Activated T-cell treated with anti-CD3 and anti-CD28 coated beads, Interleukin-2, amount 50 U/mL, for 24 hours (primary cell): ENCODE results near the gene ZNF646.

Experiments used
- DNase-seq: peaks from one replicate; pipeline ENCODE4 v3.0.0-alpha.2; 2020
- H3K27ac Mint-ChIP-seq: 2 replicates; pipeline ENCODE4 v1.8.0; 2020; ENCODE audit warnings: mild to moderate bottlenecking, mixed read lengths
- H3K27me3 Mint-ChIP-seq: 2 replicates; pipeline ENCODE4 v1.8.0; 2020; ENCODE audit warnings: mixed read lengths
- H3K36me3 Mint-ChIP-seq: 2 replicates; pipeline ENCODE4 v1.8.0; 2020; ENCODE audit warnings: low read depth, mixed read lengths
- H3K4me1 Mint-ChIP-seq: 2 replicates; pipeline ENCODE4 v1.8.0; 2020; ENCODE audit warnings: low read depth, mixed read lengths
- H3K4me3 Mint-ChIP-seq: 2 replicates; pipeline ENCODE4 v1.8.0; 2020; ENCODE audit warnings: mild to moderate bottlenecking, moderate library complexity, mixed read lengths
- H3K9me3 Mint-ChIP-seq: 2 replicates; pipeline ENCODE4 v1.8.0; 2020; ENCODE audit warnings: mixed read lengths

Gene ZNF646

DNA sequence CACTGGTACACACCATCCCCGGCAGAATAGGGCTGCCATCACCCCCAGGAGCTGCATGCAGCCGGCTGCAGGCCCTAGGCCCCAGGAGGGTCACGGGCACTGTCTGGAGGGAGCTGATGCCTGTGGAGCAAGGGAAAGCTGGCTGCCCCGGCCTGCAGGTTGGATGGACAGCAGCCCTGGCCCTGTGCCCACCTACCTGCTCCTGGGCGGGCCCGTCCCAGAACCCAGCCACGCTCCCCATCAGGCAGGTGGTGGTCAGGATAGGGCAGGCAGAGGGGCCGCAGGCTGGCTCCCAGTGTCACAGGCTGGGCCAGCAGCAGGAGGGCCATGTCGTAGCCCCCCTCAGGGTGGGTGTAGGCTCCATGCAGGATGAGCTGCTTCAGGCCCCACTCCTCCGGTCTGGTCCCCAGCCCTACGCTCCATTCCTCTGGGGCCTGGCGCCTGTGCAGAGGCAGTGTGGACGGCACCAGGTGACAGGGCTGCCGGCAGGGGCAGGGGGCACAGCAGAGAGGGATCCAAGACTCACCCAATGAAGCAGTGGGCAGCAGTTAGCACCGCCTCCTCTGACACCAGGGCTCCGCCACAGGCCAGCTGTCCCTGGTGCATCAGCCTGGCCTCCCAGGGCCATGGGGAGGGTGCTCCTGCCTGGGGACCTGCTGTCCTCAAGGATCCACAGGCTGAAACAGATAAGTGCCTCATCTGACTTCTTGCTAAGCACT lies 10.5 kb downstream of the ZNF646 start:
- Mint-ChIP-seq H3K27me3 (no peaks in the 10 kb centered on the region), H3K27ac (no peak overlapping the region), H3K4me1 (peaks cover 14% of the 10 kb centered on the region), H3K36me3 (peaks cover 79% of the 10 kb centered on the region), H3K4me3 (no peak overlapping the region), H3K9me3 (no peaks in the 10 kb centered on the region)
- no peak for DNase-seq

DNA sequence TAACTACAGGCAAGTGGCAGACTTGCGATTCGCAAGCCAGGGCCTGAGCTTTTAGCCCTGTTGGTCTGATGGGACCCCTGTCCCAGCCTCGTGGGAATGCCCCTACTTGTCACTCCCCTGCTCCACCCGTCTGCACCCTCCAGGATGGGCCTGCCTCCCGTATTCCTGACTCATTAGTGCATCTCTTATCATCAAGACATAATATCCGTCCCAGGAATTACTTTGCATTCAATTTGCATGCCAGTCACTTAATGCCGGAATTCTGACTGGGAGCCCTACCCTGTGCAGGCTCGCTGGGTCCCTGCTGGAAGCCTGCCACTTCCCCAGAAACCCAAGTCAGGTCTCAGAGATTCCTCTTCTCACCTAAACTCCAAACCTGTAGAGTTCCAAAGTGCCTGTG lies 11.2 kb downstream of the ZNF646 start:
- no peak for DNase-seq
- Mint-ChIP-seq H3K36me3 (peaks cover 78% of the 10 kb centered on the region), H3K9me3 (no peaks in the 10 kb centered on the region), H3K4me1 (peaks cover 13% of the 10 kb centered on the region), H3K4me3 (no peak overlapping the region), H3K27ac (peak overlapping the region; percentile 30), H3K27me3 (no peaks in the 10 kb centered on the region)

DNA sequence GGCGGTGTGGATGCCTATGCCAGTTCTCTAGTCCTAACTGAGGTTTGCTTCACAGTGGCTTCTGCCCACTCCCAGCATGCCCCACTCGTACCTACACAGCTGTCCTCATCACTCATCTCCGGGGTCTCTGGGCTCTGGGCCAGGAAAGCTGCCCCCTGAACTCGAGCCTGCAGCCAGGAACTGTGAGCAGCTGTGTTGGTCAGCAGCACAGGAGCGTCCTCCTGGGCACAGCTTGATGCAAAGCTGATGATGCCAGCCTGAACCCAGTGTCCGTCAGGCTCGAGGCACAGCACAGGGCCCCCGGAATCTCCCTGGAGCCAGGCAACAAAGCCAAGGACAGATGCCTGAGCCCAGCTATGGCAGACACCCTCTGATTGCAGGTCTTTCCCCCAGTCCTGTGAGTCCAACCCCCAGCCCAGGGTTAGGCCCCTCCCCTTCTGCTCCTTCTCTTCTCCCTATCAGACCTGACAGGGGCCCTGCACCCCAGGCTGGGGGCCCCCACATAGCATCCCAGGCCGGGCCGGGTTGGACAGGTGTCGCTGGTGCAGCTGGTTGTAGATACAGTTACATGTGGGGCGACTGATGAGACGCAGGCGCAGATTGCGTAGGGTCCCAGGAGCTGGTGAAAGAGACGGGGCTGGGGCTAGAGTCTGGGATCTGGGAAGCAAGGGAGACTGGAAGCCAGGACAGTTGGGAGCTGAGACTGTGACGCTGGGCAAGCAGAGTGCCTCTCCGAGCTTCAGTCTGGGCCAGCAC lies 11.8 kb downstream of the ZNF646 start:
- H3K36me3 Mint-ChIP-seq = peaks cover 78% of the 10 kb centered on the region
- DNase-seq = no peak
- H3K27me3 Mint-ChIP-seq = no peaks in the 10 kb centered on the region
- H3K4me3 Mint-ChIP-seq = no peak overlapping the region
- H3K4me1 Mint-ChIP-seq = peaks cover 11% of the 10 kb centered on the region
- no peaks in the 10 kb centered on the region for H3K9me3 Mint-ChIP-seq
- peak overlapping the region; percentile 47 for H3K27ac Mint-ChIP-seq

DNA sequence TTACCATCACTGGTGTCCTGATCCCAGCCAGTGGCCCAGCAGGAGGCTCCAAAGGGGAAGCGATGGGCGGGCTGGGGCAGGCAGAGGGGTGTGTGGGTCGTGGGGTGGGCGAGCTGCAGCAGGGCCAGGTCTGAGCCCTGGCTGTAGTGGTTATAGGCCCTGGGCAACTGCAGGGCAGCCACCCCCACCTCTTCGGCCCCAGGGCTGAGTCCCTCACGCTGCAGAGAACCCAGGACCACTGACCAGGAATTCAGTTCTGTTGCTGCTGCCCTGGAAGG lies 12.3 kb downstream of the ZNF646 start:
- Mint-ChIP-seq H3K9me3 (no peaks in the 10 kb centered on the region), H3K4me1 (peaks cover 12% of the 10 kb centered on the region), H3K4me3 (no peak overlapping the region), H3K27me3 (no peaks in the 10 kb centered on the region), H3K27ac (peak overlapping the region; percentile 47), H3K36me3 (peaks cover 78% of the 10 kb centered on the region)
- DNase-seq = no peak

DNA sequence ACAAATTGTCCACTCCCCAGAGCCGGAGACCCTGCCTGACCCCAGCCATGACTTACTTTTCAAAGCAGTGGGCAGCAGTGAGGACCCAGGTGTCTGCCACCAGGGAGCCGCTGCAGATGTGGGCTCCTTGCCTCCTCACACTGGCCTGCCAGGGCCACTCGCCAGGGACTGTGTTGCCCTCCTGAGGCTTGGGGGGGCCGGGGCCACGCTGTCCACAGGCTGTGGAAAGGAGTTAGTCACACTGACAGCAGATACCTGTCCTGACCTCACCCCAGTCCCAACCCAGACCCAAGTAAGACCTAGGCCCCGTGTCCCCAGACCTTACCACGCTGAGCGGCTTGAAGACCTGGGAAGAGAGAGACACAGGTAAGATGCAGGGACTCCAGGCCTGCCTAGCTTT lies 13.3 kb downstream of the ZNF646 start:
- DNase-seq = no peak
- Mint-ChIP-seq H3K27ac (no peak overlapping the region), H3K27me3 (no peaks in the 10 kb centered on the region), H3K4me1 (peaks cover 10% of the 10 kb centered on the region), H3K36me3 (peaks cover 73% of the 10 kb centered on the region), H3K9me3 (no peaks in the 10 kb centered on the region), H3K4me3 (no peak overlapping the region)

DNA sequence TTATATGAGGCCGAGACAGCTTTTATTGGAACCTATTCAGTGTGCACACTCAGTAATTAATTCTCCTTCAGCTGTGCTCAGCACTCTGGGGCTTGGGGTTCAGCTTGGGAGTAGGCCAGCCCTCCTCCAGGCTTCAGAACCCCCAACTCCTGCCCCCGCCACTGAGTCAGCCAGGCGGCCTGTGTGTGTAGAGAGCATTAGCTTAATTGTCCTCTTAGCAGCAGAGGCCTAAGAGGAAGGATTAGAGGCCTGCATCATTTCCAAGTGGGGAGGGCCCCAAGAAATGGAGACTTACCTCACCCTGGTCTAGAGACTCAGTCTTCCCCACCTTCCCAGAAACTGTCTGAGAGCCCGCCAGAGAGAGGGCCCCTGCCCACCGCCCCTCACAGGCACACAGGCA lies 13.7 kb downstream of the ZNF646 start:
- H3K27me3 Mint-ChIP-seq = no peaks in the 10 kb centered on the region
- no peak overlapping the region for H3K27ac Mint-ChIP-seq

DNA sequence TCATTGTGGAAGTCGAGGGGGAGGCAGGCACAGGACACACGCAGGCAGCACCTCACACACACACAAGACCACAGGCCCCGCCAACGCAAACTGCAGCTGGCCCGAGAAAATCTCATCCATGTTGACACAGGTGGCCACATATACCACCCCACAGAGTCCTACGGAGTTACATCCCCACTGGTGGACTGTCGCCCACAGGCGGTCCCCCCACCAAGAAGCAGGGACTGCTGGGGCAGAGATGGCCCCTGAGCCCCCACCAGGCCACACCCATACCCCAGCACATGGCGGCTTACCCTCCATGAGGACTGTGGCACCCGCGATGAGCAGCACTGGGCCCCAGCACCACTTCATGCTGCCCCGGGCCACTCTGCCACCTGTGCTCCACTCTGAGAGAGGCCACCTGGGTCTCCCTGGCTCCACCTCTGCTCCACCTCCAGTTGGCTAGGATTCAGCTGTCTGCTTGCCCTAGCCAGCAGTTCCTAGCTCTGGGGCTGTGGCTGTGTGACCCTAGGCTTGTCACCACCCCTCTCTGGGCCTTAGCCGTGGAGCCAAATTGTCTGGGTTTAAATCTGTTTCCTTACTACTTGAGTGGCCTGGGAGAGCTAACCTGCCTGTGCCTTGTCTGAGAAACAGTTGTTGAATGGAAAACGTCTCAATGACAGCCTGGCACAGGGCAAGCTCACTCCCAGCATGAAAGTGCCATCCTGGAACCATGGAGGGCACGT lies 14.4 kb downstream of the ZNF646 start, which contains the start of gene PRSS53:
Gene PRSS53 (minus strand): TSS at position 485 of the 725 bp plus-strand sequence. CDS start 134 bp downstream, at position 351.
- Mint-ChIP-seq H3K4me3 (no peak within 1 kb of the TSS), H3K36me3 (peaks cover 70% of the 10 kb centered on the region), H3K4me1 (peaks cover 18% of the 10 kb centered on the region), H3K27me3 (no peaks in the 10 kb centered on the region), H3K27ac (no peak within 1 kb of the TSS), H3K9me3 (no peaks in the 10 kb centered on the region)
- no peak for DNase-seq

More for the DNA sequence above, 13.7 kb downstream of the ZNF646 start:
- H3K9me3 Mint-ChIP-seq = no peaks in the 10 kb centered on the region
- H3K4me3 Mint-ChIP-seq = no peak overlapping the region
- peaks cover 14% of the 10 kb centered on the region for H3K4me1 Mint-ChIP-seq
- DNase-seq = no peak
- H3K36me3 Mint-ChIP-seq = peaks cover 76% of the 10 kb centered on the region

DNA sequence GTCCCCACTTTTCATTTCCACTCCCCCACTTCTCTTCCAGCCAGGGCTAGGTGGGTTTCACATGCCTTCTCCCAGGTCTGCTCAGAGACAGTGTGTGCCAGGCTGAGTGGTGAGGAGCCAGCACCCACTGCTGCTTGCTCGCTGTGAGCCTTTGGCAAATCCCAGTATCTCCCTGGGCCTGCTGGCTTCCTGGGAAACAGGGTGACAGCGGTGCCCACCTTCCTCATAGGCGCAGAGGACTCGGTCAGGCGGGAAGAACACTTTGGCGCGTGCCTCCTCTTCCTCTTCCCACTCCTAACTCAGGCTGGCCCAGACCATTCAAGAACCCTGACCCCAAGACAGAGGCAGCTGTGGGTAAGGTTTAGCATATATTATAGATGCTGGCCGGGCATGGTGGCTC lies 15.0 kb downstream of the ZNF646 start:
- H3K4me1 Mint-ChIP-seq = peaks cover 20% of the 10 kb centered on the region

DNA sequence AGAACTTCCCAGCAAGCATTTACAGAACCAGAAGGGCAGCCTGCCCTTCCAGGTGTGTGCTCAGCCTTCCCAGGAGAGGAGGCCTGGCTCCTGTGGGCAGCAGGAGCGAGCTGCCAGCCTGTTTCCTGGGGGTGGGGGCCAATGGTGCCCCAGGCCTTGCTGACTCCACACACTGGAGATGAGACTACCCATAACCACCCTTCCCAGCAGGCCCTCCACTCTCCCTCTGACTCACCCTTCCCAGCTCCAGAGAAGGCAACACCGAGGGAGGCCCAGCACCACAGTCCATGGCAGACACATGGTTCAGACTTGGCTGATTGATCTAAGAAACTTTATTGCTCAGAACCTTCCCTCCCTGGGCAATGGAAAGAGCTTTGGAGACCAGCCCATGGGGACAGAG lies 16.3 kb downstream of the ZNF646 start:
- no peaks in the 10 kb centered on the region for H3K9me3 Mint-ChIP-seq
- peak overlapping the region; percentile 23 for H3K27ac Mint-ChIP-seq
- no peak for DNase-seq

More for the DNA sequence above, 15.0 kb downstream of the ZNF646 start:
- no peak for DNase-seq
- no peak overlapping the region for H3K4me3 Mint-ChIP-seq
- H3K27me3 Mint-ChIP-seq = no peaks in the 10 kb centered on the region
- H3K36me3 Mint-ChIP-seq = peaks cover 69% of the 10 kb centered on the region
- H3K9me3 Mint-ChIP-seq = no peaks in the 10 kb centered on the region
- H3K27ac Mint-ChIP-seq = no peak overlapping the region

DNA sequence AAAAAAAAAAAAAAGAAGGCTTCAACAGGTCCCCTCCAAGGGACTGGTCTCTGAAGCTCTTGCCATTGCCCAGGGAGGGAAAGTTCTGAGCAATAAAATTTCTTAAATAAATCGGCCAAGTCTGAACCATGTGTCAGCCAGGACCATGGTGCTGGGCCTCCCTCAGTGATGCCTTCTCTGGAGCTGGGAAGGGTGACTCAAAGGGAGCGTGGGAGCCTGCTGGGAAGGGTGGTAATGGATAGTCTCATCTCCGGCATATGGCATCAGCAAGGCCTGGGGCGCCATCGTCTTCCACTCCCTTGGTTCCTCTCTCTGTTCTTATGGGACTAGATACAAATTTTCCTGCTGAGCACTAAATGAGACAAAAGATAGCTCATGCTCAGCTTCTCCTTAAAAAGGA lies 18.1 kb downstream of the ZNF646 start:
- Mint-ChIP-seq H3K9me3 (no peaks in the 10 kb centered on the region), H3K4me3 (peak overlapping the region; percentile 98), H3K27ac (peak overlapping the region; percentile 22), H3K36me3 (peaks cover 54% of the 10 kb centered on the region), H3K4me1 (peaks cover 32% of the 10 kb centered on the region), H3K27me3 (no peaks in the 10 kb centered on the region)
- DNase-seq = no peak

More for the DNA sequence above, 16.3 kb downstream of the ZNF646 start:
- Mint-ChIP-seq H3K4me1 (peaks cover 26% of the 10 kb centered on the region), H3K27me3 (no peaks in the 10 kb centered on the region), H3K36me3 (peaks cover 66% of the 10 kb centered on the region), H3K4me3 (no peak overlapping the region)

DNA sequence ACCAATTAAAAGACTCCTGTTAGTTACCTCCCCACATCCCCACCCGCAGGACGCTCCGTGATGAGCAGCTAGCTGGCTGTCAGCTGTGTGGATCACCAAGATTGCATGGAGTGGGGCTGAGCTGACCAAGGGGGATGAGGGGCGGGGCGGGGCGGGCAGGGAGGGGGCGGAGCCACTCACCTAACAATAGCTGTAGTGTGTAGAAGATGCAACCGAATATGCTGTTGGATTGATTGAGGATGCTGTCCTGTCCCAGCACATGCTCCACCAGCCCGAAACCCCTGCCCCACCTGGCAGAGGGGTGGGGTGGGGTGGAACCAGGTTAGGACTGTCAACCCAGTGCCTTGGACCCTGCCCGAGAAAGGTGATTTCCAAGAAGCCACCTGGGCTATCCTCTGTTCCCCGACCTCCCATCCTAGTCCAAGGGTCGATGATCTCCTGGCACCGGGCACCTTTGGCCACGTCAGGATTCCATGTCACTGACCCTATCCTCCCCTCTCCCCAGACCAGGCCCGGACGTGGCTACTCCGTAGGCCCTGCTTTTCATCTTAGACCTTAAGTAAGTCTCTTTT lies 19.0 kb downstream of the ZNF646 start:
- peak overlapping the region; percentile 22 for H3K27ac Mint-ChIP-seq
- peaks cover 32% of the 10 kb centered on the region for H3K4me1 Mint-ChIP-seq
- DNase-seq = no peak
- peak overlapping the region; percentile 98 for H3K4me3 Mint-ChIP-seq
- H3K36me3 Mint-ChIP-seq = peaks cover 48% of the 10 kb centered on the region
- no peaks in the 10 kb centered on the region for H3K9me3 Mint-ChIP-seq
- no peaks in the 10 kb centered on the region for H3K27me3 Mint-ChIP-seq

DNA sequence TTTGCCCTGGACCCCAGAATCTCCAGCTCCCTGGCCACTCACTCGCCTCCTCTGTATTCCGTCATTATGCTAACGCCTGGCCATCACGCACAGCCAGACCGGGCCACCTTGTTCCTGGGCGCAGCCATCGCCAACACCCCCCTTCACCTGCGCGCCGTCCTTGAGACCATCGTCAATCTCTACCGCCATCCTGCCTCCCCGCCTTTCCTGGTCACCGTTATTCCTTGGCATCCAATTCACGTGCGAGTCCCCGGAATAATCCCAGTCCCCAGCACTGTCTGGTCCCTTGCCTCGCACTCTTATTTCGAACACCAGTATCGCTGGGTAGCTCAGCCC lies 19.8 kb downstream of the ZNF646 start:
- H3K36me3 Mint-ChIP-seq = peaks cover 42% of the 10 kb centered on the region
- no peaks in the 10 kb centered on the region for H3K27me3 Mint-ChIP-seq
- peak overlapping the region; percentile 98 for H3K4me3 Mint-ChIP-seq
- peak overlapping the region; percentile 82 for H3K27ac Mint-ChIP-seq
- no peaks in the 10 kb centered on the region for H3K9me3 Mint-ChIP-seq
- peak; percentile 43 for DNase-seq
- H3K4me1 Mint-ChIP-seq = peaks cover 32% of the 10 kb centered on the region

DNA sequence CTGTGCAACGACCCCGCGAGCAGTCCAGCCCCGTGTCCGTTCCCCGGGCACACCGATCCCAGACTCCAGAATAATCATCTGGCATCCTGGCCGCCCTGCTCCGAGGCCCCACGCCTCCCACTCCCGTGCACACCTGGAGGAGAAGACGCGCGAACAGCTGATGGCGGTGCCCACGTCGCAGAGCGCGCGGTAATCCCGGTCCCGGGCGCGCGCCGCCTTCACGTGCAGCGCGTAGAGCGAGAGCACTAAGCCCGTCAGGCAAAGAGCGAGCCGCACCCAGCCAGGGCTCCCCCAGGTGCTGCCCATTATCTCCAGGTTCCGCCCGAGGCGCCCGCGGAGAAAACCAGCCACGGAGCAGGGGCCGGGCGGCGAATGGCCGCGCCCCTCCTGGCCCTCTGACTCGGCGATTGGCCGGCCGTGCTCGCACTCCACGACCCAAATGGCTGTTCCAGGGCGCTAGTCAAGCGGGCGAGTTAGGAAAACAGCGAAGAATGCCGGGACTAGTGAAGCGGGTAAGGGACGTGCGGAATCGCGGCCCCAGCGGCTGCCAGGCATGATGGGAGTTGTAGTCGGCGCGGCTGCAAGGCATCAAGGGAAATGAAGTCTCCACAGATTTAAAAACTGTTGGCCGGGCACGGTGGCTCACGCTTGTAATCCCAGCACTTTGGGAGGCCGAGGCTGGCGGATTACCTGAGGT lies 20.4 kb downstream of the ZNF646 start, which contains the start of gene VKORC1:
Gene VKORC1 (minus strand): TSS at position 374 of the 697 bp plus-strand sequence. CDS start 68 bp downstream, at position 306.
- Mint-ChIP-seq H3K27ac (peak within 1 kb of the TSS; percentile 82), H3K4me3 (peak within 1 kb of the TSS; percentile 98), H3K9me3 (no peaks in the 10 kb centered on the region), H3K27me3 (no peaks in the 10 kb centered on the region), H3K36me3 (peaks cover 37% of the 10 kb centered on the region), H3K4me1 (peaks cover 32% of the 10 kb centered on the region)
- DNase-seq = peak; percentile 92
